DMS53 treated with DMSO at 0.1 percent for 48 hours (cell line): ENCODE data around the gene TXNDC11.

ENCODE experiments used
- DNase-seq: peaks from one replicate; lab custom pipeline; 2025; ENCODE audit not compliant: unreplicated experiment; lab: John Stamatoyannopoulos, UW

The TXNDC11 gene

DNA sequence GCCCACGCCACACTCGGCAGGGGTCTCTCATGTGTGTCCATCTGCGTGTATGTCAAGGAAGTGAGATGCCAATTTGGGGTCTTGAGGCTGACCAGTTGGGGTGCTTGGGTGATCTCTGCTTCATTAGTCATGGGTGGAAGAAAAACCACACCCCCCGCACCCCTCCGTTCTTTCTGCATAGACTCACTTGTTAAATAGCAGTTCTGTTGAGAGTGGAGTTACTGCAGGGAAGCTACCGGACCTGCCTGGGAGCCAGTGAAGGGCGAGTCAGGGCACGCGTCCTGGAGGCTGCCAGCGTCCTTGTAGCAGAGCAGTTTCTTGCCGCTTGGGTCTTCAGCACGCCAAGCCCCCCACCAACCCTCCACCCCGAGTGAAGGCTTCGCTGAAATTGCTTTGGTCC, 65.9 kb downstream of the TXNDC11 start:
- no peak for DNase-seq

DNA sequence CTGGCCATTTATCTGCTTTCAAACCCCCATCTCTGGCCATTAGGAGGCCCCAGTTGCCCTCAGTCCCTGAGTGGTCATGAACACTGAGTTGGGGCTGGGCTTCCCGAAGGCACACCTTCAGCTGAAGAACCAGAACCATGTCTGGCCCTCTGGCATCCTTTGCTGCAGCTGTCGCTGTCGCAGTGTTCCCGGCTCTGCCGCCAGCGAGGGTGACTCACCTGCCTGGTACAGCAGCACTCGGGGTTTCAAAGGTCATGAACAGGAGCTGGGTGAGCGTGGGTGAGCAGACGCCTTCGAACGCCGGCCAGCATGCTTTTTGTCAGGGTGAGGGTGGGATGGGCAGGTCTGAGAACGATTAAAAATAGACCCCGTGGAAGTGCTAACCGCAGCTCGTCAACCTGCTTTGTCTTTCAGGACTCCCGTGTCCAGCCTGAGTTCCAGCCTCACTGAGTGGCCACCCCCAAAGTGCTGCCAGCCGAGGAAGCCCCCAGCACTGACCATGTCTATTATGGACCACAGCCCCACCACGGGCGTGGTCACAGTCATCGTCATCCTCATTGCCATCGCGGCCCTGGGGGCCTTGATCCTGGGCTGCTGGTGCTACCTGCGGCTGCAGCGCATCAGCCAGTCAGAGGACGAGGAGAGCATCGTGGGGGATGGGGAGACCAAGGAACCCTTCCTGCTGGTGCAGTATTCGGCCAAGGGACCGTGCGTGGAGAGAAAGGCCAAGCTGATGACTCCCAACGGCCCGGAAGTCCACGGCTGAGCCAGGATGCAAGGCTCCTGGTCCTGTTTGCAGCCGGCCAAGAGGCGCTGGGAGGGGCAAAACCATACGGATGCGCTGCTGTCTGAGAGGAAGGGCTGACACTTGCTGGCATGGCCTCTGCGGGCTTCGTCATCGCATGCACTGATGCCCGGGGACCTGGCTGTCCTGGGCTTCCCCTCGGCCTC, 66.8 kb downstream of the TXNDC11 start:
- DNase-seq, result peak; percentile 96

DNA sequence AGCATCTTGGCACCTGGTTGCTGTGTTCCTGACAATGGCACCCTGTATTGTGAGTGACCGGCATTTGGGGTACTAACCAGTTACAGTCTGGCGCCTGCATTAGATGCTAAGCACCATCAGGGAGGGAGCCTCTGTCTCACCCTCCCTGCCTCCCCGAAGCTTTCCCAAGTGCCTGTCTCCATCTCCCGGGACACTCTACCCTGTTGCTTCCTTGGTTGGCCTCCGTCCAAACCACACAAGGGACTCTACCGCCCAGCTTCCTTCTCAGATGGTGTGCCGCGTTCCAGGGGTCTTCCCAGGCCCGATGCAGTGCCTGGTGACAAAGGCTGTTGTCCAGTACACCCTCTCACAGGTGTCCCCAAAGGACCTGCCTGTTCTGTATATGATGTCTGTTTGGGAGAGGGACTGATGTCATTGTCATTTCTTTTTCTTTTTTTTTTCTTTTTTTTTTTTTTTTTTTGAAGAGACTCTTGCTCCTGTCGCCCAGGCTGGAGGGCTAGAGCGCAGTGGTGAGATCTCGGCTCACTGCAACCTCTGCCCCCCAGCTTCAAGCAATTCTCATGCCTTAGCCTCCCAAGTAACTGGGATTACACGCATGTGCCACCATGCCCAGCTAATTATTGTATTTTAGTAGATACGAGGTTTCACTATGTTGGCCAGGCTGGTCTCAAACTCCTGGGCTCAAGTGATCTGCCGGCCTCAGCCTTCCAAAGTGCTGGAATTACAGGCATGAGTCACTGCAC, 67.7 kb downstream of the TXNDC11 start:
- peak; percentile 17 for DNase-seq

DNA sequence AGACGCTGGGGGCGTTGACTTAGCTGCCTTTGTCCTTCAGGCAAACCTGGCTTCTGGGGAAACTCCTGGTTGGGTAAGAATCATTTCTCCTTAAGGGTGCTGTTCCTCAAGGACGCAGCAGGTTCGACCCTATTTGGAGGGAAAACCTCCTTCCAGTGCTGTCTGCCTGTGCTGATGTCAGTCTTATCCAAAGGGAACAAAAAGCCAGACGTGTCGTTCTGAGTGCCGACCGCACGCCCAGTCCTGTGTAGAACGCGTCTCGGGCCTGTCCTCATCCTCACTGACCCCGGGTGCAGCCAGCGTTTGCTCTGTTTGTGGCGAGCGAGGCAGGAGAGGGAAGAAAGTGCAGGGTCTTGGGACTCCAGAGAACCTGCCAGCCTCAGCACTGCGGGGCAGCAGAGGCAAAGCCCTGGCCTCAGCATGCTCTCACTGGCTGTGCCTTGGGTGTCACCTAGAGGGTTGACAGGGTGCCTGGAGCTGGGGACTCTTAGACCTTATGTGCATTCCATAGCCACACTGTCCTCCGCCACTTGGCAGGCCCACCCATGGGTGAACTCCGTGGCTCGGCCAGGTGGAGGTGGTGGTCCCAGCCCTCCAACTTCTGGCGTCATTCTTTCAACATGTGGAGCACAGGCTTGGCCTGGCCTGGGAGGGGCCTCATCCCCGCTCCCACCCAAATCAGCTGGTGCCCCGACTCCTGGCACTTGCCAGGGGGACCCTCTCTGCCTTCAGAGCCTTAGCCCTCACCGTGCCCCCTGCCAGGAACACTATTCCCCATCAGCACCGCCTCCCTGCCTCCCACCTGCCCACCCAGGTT, 68.4 kb downstream of the TXNDC11 start:
- DNase-seq, result no peak

DNA sequence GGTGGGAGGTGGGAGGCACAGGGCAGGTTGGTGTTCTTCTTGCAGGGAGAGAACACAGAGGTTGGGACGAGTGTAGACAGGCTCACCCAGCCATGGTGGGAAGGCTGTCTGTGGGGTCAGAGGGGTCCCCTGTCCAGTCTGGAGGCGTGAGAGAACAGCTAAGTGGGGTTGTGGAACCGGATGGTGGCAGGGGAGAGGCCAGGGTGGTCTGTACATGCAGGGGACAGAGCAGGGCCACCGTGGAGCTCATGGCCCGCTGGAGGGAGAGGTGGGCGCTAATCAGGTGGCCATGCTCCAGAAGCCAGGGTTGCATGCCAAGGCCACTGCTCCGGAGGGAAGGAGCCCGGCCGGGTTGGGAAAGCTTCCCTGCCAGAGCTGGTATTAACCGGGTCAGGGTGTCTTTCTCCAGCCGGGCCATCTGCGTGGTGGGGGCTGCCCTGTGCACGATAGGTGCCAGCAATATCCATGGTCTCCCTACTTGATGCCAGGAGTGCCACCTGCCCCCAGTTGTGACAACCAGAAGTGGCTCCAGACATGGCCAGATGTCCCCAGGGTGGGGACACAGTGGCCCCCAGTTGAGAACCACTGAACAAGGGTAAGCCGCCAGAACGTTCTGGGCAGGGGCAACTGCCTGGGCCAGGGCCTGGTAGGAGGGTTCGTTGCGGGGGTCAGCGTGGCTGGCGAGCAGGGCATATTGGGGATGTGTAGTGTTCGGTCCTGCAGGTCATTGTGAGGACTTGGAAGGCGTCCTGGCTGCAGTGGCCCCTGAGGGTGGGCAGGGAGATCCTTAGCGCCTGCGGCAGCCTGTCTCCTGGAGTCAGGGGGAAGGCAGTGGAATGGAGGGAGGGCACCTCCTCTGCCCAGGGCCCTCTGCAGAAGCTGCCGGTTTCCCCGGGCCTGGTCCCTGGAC, 69.3 kb downstream of the TXNDC11 start:
- no peak for DNase-seq

DNA sequence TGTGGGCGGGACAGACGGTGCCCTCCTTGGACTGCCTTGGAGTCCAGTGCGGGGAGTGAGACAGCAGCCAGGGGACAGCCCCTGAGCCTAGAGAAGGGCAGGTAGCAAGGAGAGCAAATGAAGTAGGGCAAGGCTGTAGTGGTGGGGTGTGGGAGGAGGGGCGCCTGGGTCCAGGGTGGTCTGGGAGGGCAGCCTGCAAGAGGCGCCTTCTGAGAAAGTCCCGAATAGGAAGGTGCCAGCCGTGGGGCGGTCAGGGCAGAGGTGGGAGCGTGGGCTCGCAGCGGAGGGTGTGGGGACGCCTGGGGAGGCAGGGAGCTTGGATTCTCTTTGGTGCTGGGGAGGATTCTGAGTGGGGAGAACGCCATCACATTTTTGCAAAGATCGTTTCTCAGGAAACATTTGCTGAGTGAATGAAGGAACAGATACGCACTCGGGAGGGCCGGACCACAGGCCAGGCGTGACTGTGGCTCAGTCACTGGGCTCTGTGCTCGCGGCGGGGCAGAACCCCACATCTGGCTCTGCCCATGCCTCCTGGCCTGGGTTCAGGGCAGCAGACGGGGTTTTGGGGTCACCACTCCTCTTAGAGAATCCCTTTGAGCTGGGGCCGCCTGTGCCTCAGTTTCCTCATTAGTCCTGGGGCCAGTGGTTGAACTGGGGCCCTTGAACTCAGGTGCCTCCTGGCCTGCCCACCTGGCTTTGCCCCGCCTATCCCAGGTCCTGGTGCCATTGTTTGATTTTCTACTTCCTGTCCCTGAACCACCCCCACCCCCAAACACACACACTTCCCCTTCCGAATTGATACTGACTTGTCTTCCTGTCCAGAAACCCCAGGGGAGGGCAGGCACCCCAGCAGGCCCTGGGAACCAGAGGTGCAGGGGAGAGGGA, 70.2 kb downstream of the TXNDC11 start:
- DNase-seq, result no peak

DNA sequence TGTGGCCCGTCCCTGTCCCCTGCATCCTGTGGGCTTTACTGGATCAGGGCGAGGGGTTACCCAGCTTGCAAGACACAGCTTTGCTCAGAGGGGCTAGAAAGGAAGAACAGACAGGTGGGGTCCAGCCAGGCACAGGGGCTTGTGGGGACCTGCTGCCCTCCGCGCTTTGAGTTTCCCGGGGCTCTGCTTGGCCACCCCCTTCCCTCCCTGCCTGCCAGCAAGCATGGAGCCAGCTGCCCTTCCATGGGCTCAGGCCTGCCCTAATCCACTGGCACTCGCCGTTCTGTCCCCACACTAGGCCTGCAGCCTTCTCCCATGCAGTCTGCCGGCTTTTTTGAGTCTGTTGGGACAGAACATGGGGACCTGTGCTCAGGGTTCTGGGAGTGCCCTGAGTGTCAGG, 71.0 kb downstream of the TXNDC11 start:
- DNase-seq, result no peak

DNA sequence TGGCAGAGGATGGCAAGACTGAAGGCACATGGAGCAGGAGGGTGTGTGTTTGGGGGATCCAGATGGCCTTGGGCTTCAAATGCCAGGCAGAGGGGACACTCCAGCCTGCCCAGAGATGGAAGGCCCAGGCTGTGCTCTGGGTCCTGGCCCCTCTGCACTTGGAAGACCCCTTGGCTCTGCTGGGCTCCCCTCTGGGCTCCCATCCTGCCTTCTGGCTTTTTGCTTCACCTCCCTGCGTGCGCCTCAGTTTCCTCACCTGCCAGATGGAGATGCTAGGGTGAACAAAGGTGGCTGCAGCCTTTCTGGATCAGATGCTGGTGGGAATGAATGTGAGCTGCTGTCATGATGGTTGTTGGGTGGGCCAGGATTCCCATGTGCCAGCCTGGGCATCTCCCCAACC, 71.4 kb downstream of the TXNDC11 start:
- DNase-seq, result no peak

DNA sequence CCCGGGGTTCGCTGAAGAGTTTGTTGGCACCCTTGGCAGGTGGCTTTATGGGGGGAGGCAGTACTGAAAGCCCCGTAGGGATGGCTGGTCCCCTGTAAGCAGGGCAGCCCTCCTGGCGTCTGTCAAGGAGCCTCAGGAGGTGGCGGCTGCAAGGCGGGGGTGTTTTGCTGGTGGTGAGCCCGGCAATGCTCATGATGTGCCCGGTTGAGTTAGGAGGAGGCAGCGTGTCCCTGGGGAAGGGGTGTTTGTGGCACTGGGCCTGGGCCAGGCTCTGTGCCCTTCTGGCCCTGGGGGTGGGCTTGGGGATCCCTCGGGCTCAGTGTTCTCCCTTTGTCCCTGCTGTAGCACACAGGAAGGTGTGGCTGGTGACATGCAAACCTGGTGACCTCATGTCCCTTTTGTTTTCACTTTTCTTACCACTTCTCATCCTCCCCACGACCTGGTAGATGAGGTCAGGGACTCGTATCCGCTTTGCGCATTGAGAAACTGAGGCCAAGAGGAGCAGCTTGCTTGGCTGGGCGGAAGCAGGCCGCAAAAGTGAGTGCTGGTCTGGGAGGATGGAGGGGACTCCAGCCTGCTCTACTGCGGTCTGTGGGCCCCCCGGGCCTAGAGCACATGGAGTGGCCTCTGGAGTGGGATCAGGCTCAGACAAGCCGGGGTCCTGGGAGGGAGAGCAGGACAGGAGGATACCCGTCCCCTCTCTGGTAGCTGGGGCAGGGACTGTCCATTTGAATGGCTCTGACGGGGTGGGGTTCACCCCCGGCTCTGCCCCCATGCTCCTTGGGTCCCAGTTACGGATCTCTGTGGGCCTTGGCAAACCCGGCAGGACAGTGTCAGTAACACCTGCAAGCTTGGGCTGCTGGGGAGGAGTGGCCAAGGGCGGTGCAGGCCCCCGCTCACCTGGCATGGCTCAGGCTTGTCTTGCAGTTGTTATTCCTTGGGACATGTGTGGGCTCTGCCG, 72.2 kb downstream of the TXNDC11 start:
- DNase-seq, result no peak

DNA sequence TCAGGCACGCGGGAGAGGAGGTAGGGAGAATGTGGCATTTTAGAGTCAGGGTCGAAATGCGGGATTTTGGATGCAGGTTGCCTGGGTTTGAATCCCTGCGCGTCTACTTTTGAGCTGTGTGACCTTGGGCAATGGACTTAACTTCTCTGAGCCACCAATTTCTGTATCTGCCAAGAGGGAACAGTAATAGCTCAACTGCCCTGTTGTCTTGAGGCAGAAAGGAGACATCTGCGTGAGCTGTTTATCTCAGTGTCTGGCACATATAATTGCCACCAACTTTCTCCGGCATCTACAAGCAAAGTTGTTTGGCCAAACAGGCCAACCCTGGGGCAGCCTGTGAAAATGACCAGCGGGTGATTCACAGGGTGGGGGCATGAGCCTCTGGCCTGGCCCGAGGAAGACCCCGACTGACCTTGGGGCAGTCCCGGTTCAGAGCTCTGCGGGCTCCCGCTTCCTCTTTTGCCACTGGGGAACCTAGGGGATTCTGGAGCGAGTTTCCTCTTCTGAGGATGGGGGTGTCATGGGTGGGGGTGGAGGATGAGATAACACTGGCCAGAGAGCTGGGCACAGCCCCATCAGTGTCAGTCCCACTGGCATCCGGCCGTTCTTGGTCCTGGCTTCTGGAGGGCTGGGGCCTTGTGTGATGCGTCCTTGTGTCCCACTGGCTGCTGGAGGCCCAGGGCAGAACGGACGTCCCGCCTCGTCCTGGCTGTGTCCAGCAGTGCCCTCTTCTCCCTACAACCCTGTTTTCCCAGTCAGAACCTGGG, 73.1 kb downstream of the TXNDC11 start:
- no peak for DNase-seq

DNA sequence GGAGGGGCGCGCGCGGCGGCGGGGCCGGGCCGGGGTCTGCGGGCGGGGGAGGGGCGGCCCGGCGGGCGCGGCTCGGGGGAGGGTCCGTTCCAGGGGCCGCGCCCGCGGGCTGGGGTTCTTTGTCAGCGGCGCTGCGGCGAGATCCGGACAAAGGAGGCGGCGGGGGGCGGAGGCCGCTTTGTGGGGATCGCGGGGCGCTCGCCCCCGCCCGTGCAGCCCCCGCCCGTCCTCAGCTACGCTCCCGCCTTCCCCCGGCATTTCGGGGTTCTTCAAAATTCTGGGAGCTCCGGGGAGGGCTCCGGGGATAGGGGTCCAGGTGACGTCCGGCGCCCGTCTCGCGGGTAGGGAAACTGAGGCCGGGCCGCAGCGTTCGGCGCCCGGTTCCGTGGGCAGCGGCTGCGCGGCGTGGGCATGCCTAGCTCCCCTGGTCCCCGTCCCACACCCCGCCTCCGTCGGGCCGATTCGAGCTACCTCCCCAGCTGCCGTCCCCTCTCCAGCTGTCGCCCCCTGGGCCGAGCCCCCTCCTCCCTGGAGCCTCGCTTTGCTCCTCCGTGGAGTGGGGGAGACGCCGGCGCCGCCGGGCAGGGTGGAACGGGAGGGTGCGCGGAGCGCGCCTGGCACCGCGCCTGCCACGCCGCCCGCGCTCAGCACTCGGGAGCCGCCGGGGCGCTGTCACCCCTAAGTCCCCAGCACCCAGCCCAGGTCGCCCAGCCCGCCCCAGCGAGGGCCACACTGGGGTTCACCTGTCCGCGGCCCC, 73.9 kb downstream of the TXNDC11 start:
- DNase-seq, result no peak

DNA sequence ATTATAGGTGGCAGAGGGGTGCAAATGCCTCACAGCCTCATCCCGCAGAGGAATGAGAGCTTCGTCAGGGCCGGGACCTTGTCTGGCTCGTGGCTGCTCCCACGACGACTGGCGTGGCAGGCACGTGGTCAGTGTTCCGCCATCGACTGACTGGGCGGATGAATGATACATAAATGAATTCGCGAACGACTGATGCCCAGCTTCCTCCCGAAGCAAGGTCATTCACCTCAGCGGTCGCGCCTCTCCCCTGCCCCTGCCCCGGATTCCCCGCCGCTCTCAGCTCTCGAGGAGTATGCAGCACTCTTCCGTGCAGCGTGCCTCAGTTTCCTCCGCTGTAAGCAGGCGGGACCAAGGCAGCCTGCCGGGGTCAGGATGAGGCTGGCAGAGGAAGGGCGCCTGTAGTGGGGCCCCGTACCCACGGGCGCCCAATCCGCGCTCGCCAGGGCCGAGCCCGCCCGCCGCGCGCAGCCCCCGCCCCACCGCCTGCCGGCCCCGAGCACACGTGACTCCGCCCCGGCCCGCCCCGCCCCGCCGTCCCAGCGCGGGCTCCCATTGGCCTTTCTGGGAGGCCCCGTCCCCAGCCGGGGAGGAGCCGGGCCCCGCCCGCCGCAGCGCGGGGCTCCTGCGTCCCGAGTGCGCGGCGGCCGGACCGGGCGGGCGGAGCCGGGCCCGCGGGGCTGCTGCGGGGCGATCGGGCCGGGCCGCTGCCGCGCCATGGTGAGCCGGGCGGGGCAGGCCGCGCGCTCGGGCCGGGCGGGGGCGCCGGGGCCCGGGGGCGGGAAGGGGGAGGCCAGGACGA, 74.6 kb downstream of the TXNDC11 start, which contains the start of gene SNN:
Gene SNN (plus strand): TSS at position 632 of the 799 bp plus-strand sequence. CDS start 7,605 bp downstream, outside the sequence.
- peak; percentile 41 for DNase-seq

DNA sequence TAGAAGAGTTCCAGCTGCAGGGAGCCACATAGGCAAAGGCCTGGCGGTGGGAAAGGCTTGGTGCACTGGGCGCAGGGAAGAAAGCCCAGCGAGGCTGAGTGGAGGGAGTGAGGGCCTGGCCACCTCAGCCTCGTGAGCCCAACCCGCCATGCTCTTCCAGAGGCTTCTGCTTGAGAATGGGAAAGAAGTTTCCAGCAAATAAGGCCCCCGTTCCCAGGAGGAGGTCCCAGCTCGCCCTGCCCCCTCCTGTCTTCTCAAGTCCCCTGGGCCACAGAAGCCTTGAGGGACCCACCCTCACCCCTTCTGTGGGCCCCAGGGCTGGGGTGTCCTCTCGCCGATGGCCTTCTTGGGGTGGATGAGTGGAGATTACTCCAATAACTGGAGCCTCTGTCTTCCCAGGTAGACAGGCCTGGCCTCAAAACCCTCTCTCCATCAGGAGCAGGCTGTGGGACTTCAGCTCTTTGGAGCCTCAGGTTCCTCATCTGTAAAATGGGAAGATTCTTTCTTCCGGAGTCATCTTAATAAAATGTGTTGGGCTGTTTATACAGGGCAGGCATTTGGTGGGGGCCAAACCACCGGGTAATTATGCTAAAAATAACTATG, 75.3 kb downstream of the TXNDC11 start:
- no peak for DNase-seq

DNA sequence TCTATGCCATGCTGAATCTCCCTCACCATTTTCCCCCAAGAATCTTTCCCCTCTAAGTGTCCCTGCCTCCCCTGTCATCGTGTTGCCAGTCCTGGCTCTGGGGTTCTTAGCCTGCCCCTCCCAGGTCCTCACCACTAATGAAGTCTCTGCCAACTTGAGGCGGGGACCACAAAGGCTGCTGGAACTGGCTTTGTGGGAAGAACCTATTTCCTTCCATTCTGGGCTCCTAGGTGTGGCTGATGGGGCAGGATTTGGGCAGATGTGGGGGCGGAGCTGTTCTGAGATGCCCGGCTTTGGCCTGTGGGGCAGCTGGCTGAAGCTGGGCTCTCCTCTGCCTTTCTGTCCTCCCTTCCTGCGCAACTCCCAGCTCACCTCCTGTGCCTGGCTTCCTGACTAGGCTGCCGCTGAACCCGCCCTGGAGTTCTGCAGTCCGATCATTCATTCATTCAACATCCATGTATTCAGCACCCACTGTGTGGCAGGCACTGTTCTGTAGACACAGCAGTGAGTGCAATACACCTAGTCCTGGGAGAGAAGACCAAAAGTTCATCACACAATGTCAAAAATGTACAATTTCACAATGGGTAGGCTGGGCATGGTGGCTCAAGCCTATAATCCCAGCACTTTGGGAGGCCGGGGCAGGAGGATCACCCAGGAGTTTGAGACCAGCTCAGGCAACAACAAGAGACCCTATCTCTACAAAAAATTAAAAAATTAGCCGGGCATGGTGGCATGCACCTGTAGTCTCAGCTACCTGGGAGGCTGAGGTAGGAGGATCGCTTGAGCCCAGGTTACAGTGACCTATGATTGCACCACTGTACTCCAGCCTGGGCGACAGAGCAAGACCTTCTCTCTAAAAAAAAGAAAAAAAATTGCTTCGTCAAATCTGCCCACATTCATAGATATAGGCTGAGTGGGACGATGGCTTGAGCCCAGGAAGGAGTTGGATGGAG, 76.3 kb downstream of the TXNDC11 start:
- DNase-seq, result no peak
